Measurements from ENCODE around the gene NEFH. TPM values are rescaled to one million over a fixed set of nuclear protein-coding genes. Genes with fewer than 3 reads are reported as not detected.

Gene NEFH
- total RNA-seq, 2 donors from 2014 or later, result 0.92 to 1.7 TPM

- DNase-seq, result no peak
- peaks cover 89% of the 10 kb centered on the region for H3K36me3 ChIP-seq (ENCODE audit: control insufficient read depth, insufficient read depth, low read length)
- 91 to 100% methylated on average over 3 to 4 of the region's 4 CpGs for WGBS, 2 experiments (ENCODE audit: insufficient coverage in 1 of 2, insufficient read length in 1 of 2)
- H3K9ac ChIP-seq (ENCODE audit: extremely low read depth, low read length, poor library complexity, severe bottlenecking), result no peak overlapping the region
- Mint-ChIP-seq H3K36me3 (ENCODE audit: low read depth) (peaks cover 89% of the 10 kb centered on the region), H3K27me3 (ENCODE audit: insufficient read depth) (no peaks in the 10 kb centered on the region), H3K4me3 (no peak overlapping the region), H3K27ac (peak overlapping the region; percentile 79), H3K9me3 (no peaks in the 10 kb centered on the region), H3K4me1 (no peaks in the 10 kb centered on the region)
- no peaks in the 10 kb centered on the region for H3K4me1 ChIP-seq (ENCODE audit: control insufficient read depth, insufficient read depth, low read length)
- no peaks in the 10 kb centered on the region for H3K27me3 ChIP-seq (ENCODE audit: control insufficient read depth, insufficient read depth, low read length, poor library complexity, severe bottlenecking)
- H3K9me3 ChIP-seq (ENCODE audit: control insufficient read depth, low read length), result peaks cover 12% of the 10 kb centered on the region
- H3K27ac ChIP-seq (ENCODE audit: low read depth, low read length), result no peak overlapping the region
- no peak for TF ChIP-seq CTCF (conservative IDR thresholded peaks at IDR 0.05)
- H3K4me3 ChIP-seq (ENCODE audit: low read length), result no peak overlapping the region
Observed at GRCh38 chr22:29520851-29521250, 40.8 kb downstream of the NEFH start.

GRCh38 chr22:29521526-29521925 lies 41.5 kb downstream of the NEFH start:
- H3K27ac Mint-ChIP-seq, result no peak overlapping the region
- H3K36me3 ChIP-seq (ENCODE audit: control insufficient read depth, insufficient read depth, low read length), result peaks cover 89% of the 10 kb centered on the region
- no peak overlapping the region for H3K4me3 Mint-ChIP-seq

GRCh38 chr22:29523761-29524160 lies 43.7 kb downstream of the NEFH start:
- no peaks in the 10 kb centered on the region for H3K27me3 ChIP-seq (ENCODE audit: control insufficient read depth, insufficient read depth, low read length, poor library complexity, severe bottlenecking)
- no peak overlapping the region for H3K27ac ChIP-seq (ENCODE audit: low read depth, low read length)
- no peak for DNase-seq
- Mint-ChIP-seq H3K4me1 (no peaks in the 10 kb centered on the region), H3K36me3 (ENCODE audit: low read depth) (peaks cover 91% of the 10 kb centered on the region), H3K9me3 (no peaks in the 10 kb centered on the region), H3K27ac (peak overlapping the region; percentile 40), H3K4me3 (no peak overlapping the region), H3K27me3 (ENCODE audit: insufficient read depth) (no peaks in the 10 kb centered on the region)
- H3K36me3 ChIP-seq (ENCODE audit: control insufficient read depth, insufficient read depth, low read length), result peaks cover 91% of the 10 kb centered on the region
- H3K4me3 ChIP-seq (ENCODE audit: low read length), result no peak overlapping the region
- no peaks in the 10 kb centered on the region for H3K4me1 ChIP-seq (ENCODE audit: control insufficient read depth, insufficient read depth, low read length)
- H3K9me3 ChIP-seq (ENCODE audit: control insufficient read depth, low read length), result peaks cover 12% of the 10 kb centered on the region
- TF ChIP-seq CTCF (conservative IDR thresholded peaks at IDR 0.05), result no peak
- 90 to 99% methylated on average over 2 of the region's 2 CpGs for whole genome bisulfite sequencing, 2 experiments (ENCODE audit: insufficient coverage in 1 of 2, insufficient read length in 1 of 2)
- H3K9ac ChIP-seq (ENCODE audit: extremely low read depth, low read length, poor library complexity, severe bottlenecking), result no peak overlapping the region

More at GRCh38 chr22:29521526-29521925, 41.5 kb downstream of the NEFH start:
- no peaks in the 10 kb centered on the region for H3K27me3 Mint-ChIP-seq (ENCODE audit: insufficient read depth)
- no peaks in the 10 kb centered on the region for H3K4me1 Mint-ChIP-seq
- H3K9me3 ChIP-seq (ENCODE audit: control insufficient read depth, low read length), result peaks cover 12% of the 10 kb centered on the region
- no peak for TF ChIP-seq CTCF (conservative IDR thresholded peaks at IDR 0.05)
- H3K4me1 ChIP-seq (ENCODE audit: control insufficient read depth, insufficient read depth, low read length), result no peaks in the 10 kb centered on the region
- H3K4me3 ChIP-seq (ENCODE audit: low read length), result no peak overlapping the region
- H3K9me3 Mint-ChIP-seq, result no peaks in the 10 kb centered on the region
- H3K36me3 Mint-ChIP-seq (ENCODE audit: low read depth), result peaks cover 89% of the 10 kb centered on the region
- no peak overlapping the region for H3K9ac ChIP-seq (ENCODE audit: extremely low read depth, low read length, poor library complexity, severe bottlenecking)
- H3K27me3 ChIP-seq (ENCODE audit: control insufficient read depth, insufficient read depth, low read length, poor library complexity, severe bottlenecking), result no peaks in the 10 kb centered on the region
- DNase-seq, result no peak
- no peak overlapping the region for H3K27ac ChIP-seq (ENCODE audit: low read depth, low read length)
- WGBS, 2 experiments (ENCODE audit: insufficient coverage in 1 of 2, insufficient read length in 1 of 2), result 97% methylated on average over 5 to 7 of the region's 7 CpGs
